NOMO-1 treated with dmso at 0.1 percent for 144 hours (cell line): ENCODE data around the gene CALML4.
"Not testable (repeated sequence)": the region's sequence is repeated elsewhere in the genome, so short reads cannot be mapped to it uniquely, and the experiment has no call there.

ENCODE experiments used
- DNase-seq: peaks from one replicate; lab custom pipeline; 2025; ENCODE audit not compliant: unreplicated experiment; lab: John Stamatoyannopoulos, UW

The CALML4 gene, protein sequence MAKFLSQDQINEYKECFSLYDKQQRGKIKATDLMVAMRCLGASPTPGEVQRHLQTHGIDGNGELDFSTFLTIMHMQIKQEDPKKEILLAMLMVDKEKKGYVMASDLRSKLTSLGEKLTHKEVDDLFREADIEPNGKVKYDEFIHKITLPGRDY

DNA sequence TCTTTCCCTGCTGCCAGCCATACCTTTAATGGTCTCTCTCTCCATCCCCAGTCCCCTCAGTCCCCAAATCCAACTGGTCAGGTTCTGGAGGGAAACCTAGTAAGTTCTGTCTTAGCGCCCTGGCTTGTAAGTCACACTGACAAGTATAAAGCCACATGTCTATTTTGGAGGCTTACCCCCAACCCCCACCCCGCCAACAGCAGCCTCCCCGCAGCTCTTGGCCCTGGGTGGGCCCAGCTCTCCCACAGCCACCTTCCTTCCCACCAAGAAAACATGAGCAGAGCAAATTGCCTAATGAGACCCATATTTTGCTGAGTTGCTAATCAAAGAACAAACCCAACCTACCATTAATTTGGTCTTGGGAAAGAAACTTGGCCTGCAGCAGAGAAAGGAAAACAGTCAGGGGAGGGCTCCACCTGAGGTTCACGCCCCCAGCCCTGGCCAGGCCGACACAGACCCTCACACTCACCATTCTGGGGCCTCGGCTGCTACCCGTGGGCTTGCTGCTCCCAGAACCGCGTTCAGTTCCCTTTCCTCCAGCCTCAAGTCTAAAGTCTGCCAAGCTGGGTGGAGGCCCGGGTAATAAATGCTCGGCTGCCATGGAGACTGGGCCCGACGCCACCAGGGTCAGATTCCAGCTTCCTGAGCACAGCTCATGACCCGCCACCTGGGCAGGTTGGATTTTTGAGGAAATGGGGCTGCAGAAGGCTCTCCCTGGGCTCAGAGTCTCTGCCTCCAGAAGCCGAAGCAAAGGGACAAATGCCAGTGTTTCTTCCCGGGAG is at the start of gene CALML4:
Gene CALML4 (minus strand): TSS at position 557 of the 782 bp plus-strand sequence. CDS start 85 bp downstream, at position 472.
- DNase-seq, result peak; percentile 36

DNA sequence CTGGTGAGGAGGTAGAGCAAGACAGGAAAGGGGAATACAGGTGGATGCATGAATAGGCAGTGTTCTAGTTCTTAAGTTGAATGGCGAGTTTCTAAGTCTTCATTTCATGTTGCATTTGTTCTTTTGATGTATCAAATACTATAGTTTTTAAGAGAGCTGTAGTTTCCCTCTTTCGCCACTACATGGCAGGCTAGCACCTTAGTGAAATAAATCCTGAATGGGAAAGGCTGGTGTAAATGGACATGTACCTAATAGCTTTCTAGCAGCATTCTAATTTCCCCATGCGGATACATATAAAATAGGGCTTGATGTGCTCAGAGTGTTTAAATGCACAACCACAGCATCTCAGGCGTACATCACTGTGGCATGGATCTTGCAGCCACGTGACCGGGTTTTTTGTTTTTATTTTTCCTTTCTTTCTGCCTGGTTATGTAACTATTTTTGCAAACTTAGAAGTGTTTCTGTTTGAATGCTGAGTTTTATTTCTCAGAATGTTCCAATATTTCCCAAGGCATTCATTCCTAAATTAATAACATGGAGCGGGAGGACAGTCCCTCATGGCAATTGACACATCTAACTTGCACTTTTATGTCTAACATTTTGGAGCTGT is 47.9 kb upstream of the CALML4 start:
- DNase-seq, result peak; percentile 61

DNA sequence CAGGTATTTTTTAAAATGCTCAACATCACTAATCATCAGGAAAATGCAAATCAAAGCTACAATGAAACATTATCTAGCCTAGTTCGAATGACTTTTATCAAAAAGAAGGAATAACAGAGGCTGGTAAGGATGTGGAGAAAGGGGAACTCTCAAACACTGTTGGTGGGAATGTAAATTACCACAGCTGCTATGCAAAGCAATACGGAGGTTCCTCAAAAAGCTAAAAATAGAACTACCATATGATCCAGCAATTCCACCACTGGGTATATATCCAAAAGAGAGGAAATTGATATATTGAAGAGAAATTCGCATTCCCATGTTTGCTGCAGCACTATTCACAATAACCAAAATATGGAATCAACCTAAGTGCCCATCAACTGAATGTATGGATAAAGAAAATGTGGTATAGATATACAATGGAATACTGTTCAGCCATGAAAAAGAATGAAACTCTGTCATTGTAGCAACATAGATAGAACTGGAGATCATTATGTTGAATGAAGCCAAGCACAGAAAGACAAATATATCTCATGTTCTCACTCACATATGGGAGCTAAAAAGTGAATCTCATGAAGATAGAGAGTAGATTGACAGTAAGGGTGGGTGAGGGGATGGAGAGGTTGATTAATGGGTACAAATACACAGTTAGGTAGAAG is 44.1 kb upstream of the CALML4 start:
- DNase-seq, result no peak

DNA sequence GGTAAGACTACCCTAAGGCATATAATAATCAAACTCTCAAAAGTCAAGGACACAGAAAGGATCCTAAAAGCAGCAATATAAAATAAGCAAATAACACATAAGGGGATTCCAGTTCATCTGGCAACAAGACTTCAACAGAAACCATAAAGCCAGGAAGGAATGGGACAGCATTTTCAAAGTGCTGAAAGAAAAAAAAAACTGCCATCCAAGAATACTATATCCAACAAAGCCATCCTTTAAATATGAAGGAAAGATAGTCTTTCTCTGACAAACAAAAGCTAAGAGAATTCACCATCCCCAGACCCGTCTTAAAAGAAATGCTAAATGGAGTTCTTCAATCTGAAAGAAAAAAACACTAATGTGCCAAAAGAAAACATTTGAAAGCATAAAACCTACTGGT is 39.1 kb upstream of the CALML4 start:
- DNase-seq, result no peak

DNA sequence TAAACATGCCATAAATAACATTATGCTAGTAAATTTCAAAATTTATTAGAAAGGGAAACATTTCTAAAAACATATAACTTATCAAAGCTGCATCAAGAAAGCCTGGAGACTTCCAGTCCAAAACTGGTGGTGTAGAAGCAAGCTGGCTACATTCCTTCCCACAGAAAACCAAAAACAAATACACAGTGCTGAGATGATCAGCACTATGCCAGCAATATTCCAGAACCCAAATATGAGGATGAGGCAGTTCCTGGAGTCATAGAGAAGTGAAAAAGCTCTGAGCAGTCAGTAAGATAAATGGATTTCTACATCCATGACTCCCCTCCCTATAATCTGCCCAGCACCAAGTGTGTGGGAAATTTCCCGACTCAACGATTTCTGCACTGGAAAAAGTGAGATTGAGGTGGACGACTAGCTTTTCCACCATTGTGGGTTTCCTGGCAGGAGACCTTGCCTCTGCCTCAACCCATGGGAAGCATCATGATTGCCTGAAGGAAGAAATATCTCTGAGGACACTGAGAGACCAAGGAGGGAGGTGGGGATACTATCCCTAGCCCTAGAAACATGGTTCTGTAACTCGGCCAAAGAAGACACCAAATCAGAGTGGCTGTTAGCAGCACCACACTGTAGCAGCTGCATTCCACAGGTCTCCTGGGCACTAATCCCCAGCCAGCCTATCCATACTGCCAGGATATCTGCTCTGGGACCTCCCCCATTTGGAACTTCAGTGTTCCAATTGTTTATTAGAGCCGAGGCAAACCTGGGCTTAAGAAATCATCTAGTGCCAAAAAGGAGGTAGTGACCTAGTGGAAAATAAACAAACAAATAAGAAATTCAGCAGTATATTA is 36.2 kb upstream of the CALML4 start:
- DNase-seq, result no peak

DNA sequence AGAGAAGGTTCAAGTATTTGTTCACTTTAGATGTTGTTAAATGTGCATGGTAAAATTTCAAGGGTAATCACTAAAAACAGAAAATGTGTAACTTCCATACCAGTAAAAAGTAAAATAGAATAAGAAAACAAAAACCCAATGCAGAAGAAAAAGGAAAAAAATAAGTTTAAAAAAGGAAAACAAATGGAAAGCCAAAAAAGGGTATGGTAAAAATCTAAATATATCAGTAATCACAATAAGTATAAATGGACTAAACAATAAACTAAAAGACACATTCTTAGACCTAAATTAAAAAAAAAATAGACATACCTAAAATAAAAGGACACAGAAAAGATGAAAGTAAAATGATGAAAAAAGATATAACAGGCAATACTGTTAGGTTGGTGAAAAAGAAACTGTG is 33.9 kb upstream of the CALML4 start:
- DNase-seq, result no peak

DNA sequence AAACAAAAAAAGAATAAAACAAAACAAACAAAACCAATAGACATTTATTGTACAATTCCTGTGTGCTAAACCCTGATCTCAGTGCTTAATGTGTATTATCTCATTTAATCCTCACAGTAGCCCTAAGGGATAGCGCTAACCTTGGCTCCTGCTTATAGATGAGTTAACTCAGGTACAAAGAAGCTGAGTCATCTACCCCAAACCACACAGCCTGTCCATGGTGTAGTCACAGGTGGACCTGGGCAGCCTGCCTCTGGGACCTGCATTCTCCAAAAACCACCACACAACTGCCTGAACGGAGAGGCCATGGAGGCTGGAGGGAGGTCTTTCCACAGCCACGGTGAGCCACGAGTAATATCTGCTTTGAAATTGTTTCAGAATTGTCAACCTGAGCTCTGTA is 29.9 kb upstream of the CALML4 start:
- no peak for DNase-seq

DNA sequence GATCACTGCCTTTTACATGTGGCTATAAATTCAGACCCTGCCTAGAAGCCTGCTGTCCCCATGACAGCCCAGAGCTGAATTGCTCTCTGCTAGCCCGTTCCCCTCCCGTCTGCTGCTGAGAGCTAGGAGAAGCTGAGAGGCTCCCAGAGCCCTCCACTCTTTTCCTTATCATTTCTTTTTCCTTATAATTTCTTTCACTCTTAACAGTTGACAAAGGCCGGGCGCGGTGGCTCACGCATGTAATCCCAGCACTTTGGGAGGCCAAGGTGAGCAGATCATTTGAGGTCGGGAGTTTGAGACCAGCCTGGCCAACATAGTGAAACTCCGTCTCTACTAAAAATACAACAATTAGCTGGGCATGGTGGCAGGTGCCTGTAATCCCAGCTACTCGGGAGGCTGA is 29.4 kb upstream of the CALML4 start:
- DNase-seq, result not testable (repeated sequence)

DNA sequence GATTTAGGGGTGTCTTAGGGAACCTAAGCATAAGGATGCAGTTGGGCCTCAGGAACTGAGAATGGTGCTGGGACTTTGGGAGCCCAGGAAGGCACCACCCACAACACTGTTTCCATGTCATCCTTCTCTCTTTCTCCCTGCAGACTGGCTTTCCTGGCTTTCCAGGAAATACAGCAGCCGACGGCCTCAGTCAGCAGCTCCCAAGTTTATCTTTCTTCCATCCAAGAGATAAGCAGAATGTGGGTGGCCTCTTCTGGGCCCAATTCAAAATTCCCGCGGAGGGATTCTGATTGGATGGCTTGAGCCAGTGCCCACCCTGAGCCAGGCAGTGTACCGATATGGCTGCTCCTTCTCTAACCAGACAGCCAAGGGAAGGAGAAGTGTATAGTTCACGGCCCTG is 28.9 kb upstream of the CALML4 start:
- DNase-seq, result no peak

DNA sequence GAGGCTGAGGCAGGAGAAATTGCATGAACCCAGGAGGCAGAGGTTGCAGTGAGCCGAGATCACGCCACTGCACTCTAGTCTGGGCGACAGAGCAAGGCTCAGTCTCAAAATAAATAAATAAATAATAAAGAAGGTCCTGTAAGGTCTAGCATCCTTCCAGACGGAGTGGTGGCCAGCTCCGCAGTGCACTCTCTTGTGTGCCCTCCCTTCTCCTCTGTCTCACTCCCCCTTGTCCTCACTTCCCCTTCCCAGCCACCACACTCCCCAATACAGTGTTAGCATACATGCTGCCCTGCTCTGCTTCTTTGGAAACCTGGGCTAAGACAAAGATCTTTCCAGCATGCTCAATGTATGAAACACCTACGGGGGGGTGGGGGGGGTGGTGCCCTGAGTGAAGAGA is 27.8 kb upstream of the CALML4 start:
- DNase-seq, result peak; percentile 73

DNA sequence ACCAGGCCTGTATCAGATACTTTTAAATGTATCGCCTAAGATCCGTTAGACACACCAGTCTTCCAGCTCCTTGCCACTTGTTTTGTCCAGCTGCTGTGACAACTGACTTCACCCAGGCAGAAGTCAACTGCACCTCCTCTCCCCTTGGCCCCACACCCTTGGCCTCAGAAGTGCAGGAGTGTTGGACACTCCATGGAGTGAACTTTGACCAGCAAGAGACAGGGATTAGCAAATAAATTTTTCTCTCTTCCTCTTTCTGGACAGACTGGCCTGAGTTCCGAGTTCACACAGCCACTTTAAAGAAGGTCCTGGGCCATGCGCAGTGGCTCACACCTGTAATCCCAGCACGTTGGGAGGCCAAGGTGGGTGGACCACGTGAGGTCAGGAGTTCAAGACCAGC is 27.3 kb upstream of the CALML4 start:
- DNase-seq, result peak; percentile 23

DNA sequence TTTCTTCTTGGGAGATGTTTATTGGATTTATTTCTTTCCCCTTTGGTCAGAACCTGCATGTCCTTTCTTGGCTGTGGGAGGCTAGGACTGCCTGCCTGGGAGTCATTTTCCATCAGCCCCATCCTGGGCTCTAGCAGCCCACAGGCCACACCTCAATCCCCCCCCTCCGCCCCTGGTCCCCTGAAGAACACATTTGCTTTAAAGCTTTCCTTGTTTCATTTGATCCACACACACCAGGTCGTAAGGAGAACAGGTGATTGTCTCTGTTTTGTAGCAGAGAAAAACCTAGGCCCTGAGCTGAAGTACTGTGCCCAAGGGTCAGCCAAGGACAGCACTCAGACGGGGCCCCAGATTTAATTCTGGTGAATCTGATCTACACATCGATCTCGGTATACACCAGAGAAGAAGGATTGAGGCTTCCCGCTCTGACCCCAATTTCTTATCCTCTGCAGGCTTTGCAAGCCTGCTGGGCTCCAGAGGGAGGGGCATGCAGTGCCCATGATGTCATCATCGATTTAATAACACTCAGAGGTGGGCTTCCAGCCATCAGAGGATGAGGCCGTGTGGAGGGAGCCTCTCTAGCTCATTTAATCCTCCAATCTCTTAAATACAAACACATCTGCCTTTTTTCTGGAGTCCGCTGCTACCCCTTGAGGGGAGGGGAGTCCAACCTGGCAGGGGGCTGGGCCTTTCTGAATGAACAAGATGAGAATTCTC is 26.1 kb upstream of the CALML4 start:
- no peak for DNase-seq

DNA sequence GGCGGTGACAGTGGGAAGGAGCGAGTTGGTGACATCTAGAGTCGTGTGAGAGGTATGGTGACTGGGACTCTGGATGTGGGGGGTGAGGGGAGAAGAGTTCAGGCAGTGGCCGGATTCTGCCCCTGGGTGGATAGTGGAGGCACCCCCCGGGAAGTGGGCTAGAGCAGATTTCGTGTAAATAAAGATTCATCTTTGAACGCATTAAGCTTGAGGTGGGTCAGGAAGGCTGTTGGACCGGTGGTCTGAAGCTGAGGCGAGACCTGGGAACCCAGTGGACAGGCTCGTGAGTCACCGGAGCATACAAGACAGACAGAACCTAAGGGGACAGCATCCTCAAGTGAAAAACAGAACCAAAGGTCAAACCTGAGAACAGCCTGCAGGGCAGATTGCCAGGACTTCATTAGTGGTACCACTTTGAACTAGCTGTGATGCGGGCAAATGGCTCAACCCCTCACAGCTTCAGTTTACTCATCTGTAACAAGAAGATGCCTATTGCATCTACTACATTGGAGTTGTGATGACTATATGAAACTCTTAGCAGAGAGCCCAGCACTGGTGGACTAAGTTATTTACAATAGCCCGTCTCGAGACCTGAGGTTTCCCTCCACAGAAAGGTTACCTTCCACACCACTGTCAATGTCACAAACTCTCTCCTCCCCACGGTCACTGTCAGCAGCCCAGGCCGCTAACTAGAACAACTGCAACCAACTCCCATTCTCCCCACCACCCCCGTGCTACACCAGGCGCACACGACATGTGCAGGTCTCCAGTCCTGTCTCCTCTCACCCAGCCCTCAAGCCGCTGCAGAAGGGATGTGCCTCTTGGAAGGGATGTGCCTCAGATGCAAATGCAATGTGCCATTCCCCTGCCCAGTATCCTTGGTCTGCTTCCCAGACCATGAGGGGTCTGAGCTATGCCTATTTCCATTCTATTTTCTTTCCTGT is 25.3 kb upstream of the CALML4 start:
- DNase-seq, result peak; percentile 62

DNA sequence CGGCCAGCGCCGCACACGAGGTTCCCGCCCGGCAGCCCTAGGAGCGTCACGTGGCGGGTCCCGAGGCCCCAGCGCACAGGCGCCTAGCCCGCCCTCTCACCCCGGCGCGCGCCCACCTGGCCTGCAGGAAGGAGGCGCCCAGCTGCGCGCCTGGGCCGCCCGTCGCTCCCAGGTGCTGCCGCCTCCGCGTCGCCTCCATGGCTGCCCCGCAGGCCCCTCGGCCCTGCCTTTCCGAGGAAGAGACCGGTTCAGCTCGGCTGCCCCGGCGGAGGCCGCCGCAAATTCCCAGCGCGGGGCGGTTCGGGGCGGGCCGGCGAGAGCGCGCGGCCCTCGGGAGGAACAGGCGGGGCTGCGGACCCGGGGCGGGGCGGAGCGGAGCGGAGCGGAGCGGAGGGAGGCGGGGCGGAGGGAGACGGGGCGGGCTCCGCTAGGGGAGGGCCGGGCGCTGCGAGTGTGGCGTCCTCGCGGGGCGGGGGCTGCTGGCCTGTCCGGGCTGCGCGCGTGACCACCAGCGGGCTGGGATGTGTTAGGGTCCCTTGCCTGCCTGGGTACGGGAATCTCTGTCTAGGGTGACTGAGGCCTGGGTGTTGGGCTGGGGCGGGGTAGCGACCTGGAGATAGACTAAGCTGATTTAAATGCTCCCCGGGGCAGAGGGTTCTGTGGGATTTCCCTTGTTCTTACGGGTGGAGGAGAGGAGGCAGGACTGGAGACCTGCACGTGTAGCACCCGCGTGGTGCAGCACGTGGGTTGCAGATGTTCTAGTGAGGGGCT is 24.4 kb upstream of the CALML4 start, which contains the start of gene CLN6:
Gene CLN6 (minus strand): TSS at position 343 of the 771 bp plus-strand sequence. CDS start 144 bp downstream, at position 199.
- DNase-seq, result peak; percentile 77

DNA sequence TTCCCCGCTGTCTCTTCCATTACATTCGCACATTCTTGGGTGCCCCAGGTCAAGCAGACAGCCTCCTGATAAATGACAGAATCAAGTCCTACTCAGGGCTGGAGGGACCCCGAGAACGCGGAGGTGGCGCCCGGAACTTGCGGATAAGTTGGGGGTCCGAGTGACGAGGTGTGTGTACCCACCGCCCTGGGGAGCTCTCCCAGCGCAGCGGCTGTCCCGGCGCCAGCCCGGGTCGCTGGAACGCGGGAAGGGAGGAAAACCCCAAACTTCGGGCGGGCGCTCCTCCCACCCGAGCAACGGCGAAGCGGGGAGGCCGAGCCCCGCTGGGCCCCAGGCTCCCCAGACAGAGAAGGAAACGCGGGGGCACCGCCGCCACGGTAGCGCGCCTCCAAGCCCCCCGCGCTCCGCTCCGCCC is 23.8 kb upstream of the CALML4 start:
- DNase-seq, result no peak

DNA sequence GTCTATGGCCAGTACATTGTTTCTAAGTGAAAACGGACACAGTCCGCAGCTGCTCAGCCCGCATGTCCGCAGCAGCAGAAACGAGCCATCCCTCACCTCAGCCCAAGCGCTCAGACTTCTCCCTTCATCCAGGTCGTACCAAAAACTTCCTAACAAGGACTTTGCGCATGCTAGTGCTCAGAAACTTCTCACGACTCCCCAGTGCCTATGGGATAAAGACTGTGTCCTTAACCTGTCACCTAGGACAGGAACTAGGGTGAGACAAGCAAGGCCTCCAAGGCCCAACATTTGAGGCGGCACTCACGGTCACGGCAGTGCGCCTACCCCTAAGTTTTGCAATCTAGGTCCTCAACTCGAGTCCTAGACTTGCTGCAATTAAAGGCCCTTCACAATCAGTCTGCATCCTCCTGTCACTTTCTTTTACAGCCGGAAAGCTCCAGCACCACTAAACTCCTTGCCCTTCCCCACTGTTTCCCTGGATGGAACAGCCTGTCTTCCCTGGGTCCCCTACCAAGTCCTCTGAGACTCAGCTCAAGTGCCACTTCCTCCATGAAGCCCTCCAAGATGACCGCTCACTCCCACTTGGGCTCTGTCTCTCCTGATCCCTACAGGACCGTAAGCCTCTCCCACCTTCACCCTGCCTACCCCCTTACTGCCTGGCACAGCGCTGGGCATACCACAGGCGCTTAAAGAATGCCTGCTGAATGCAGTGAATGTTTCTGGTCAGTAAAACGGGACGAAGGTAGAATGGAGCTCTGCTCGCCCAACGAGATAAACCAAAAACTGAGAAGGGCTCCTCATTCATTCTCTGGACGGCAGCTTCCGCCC is 23.2 kb upstream of the CALML4 start:
- peak; percentile 54 for DNase-seq

DNA sequence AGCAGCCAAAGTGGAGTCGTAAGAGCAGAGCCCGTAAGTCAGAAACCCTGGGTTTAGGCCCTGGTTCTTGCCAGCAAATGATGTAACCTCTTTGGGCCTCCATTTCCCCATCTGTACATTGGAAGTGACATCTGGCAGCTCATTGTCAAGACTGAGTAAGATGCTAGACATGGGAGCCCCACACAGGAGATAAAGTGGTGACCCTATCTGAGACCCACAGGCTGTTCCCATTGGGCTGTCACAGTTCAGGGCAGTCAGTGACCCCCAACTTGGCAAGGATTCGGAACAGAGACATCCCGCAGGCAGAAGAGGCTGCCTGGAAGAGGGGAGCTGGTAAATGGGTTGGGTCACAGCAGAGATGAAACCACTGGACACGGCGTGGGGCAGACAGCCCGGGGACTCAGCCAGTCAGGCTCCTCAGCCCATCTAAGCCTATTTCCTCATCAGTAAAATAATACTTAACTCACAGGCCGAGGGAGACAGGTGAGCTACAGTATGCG is 22.6 kb upstream of the CALML4 start:
- DNase-seq, result no peak
